ENCODE results near the gene PAQR9. TPM values are rescaled to one million over a fixed set of nuclear protein-coding genes. Genes with fewer than 3 reads are reported as not detected.

PAQR9 gene
- total RNA-seq, 1 experiment from 2014 or later: 0.17 TPM

DNA sequence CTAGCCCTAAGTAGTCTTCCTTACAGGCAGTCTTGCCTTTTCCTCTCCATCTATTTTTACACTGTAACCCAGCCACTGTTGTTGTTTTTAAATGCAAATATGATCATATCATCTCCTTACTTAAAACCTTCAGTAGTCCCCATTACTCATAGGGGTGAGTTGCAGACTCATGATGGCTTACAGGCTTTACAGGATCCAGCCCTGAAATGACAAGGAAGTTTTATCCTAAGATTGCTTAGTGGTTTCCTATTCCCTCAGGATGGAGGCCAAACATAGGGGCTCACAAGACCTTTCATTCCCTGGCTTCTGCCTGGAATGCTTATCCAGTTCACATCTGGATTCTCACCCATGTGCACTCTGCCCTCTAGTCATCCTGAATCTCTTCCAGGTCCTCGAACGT, 46.9 kb downstream of the PAQR9 start:
- no peak overlapping the region for H3K27ac ChIP-seq (ENCODE audit: low read depth, low read length)
- ATAC-seq (no peak), DNase-seq (ENCODE audit: low read depth, low spot score) (no peak)
- no peaks in the 10 kb centered on the region for H3K79me2 ChIP-seq (ENCODE audit: insufficient read depth, low read length)
- no peaks in the 10 kb centered on the region for H3K4me1 ChIP-seq (ENCODE audit: control insufficient read depth in 1 of 2, insufficient read depth in 2 of 2, low read length in 2 of 2)
- no peak overlapping the region for H3K9ac ChIP-seq (ENCODE audit: low read length)
- POLR2A ChIA-PET: no interaction called here
- RAD21 ChIA-PET (ENCODE audit: low non-redundant PET in 1 of 2, low total read pairs in 2 of 2, uncharacterized antibody in 2 of 2, unreplicated experiment in 2 of 2): no interaction called here
- H3K4me2 ChIP-seq (ENCODE audit: low read length): no peak overlapping the region
- CTCF ChIA-PET: no interaction called here
- H3K4me3 ChIP-seq (replicated peaks in 1 of 2; ENCODE audit: low read depth in 1 of 2, low read length in 2 of 2): no peak overlapping the region
- intact Hi-C loops (cut with micrococcal nuclease): no loop called here
- H3K36me3 ChIP-seq (ENCODE audit: control insufficient read depth in 1 of 2, insufficient read depth in 2 of 2, low read length in 2 of 2): no peaks in the 10 kb centered on the region
- H4K20me1 ChIP-seq (ENCODE audit: insufficient read depth): no peaks in the 10 kb centered on the region
- no peaks in the 10 kb centered on the region for H3K9me2 ChIP-seq (ENCODE audit: insufficient read depth)
- H2AFZ ChIP-seq (ENCODE audit: low read depth, low read length, poor library complexity, severe bottlenecking): no peak overlapping the region
- TF ChIP-seq YY1 (IDR thresholded peaks at IDR 0.05; ENCODE audit: extremely low read depth, insufficient replicate concordance, low read depth, low read length) (no peak), CBX3 (IDR thresholded peaks at IDR 0.05; ENCODE audit: low read depth) (no peak), POLR2AphosphoS5 (IDR thresholded peaks at IDR 0.05; ENCODE audit: low read depth, low read length) (no peak), ZBTB33 (IDR thresholded peaks at IDR 0.05; ENCODE audit: extremely low read depth, insufficient replicate concordance, low read length) (no peak), ELF1 (IDR thresholded peaks at IDR 0.05; ENCODE audit: borderline replicate concordance, low read depth) (no peak), SIN3A (IDR thresholded peaks at IDR 0.05; ENCODE audit: low read depth) (no peak), TCF7L2 (IDR thresholded peaks at IDR 0.05; ENCODE audit: borderline replicate concordance, extremely low read depth, insufficient read depth, insufficient read length) (no peak), ZNF274 (IDR thresholded peaks at IDR 0.05; ENCODE audit: low read depth, low read length) (no peak), SP1 (IDR thresholded peaks at IDR 0.05; ENCODE audit: low read depth) (no peak), ZFX (IDR thresholded peaks at IDR 0.05) (no peak), SRF (IDR thresholded peaks at IDR 0.05; ENCODE audit: low read depth) (no peak), EZH2 (IDR thresholded peaks at IDR 0.05) (no peak), FOSL1 (IDR thresholded peaks at IDR 0.05; ENCODE audit: low read depth) (no peak)
- TF ChIP-seq, protein P1, sequence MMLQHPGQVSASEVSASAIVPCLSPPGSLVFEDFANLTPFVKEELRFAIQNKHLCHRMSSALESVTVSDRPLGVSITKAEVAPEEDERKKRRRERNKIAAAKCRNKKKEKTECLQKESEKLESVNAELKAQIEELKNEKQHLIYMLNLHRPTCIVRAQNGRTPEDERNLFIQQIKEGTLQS (IDR thresholded peaks at IDR 0.05): no peak
- BruUV-seq (replicated peaks): no TSS peak
- no peaks in the 10 kb centered on the region for H3K9me3 ChIP-seq (ENCODE audit: control insufficient read depth in 1 of 2, insufficient read depth in 1 of 2, low read depth in 1 of 2, low read length in 2 of 2)
- no peaks in the 10 kb centered on the region for H3K27me3 ChIP-seq (ENCODE audit: insufficient read depth, low read length)
